ENCODE results near the gene RAD51B. TPM values are rescaled to one million over a fixed set of nuclear protein-coding genes. Genes with fewer than 3 reads are reported as not detected.

The RAD51B gene
- total RNA-seq, 1 experiment from 2014 or later = 14.2 TPM

- TF ChIP-seq E2F1 (CRISPR knock-in tag; IDR thresholded peaks at IDR 0.05) = no peak
- no peak for TF ChIP-seq ZNF396 (CRISPR knock-in tag; IDR thresholded peaks at IDR 0.05; ENCODE audit: borderline replicate concordance)
- no peak for TF ChIP-seq AFF4 (CRISPR knock-in tag; IDR thresholded peaks at IDR 0.05; ENCODE audit: borderline replicate concordance)
- no peak for TF ChIP-seq TEAD1 (CRISPR knock-in tag; IDR thresholded peaks at IDR 0.05)
- TF ChIP-seq NR2C2 (CRISPR knock-in tag; IDR thresholded peaks at IDR 0.05) = no peak
- TF ChIP-seq ETV6 (CRISPR knock-in tag; IDR thresholded peaks at IDR 0.05) = no peak
Observed at GRCh38 chr14:68263563-68264259, 444.1 kb downstream of the RAD51B start (continued).

- no peak for ATAC-seq
- H3K4me1 Mint-ChIP-seq = peaks cover 69% of the 10 kb centered on the region
- ChIA-PET POLR2A (no interaction called here), CTCF (interaction anchor here (0.6 to 1.1 kb wide), 2 partner anchors 34 to 571 kb away, joined by 3 to 4 read pairs; no protein-coding TSS in a partner anchor)
- no peak for DNase-seq (ENCODE audit: low spot score)
- no peak overlapping the region for H3K27ac Mint-ChIP-seq
- no peak for TF ChIP-seq ZNF396 (CRISPR knock-in tag; IDR thresholded peaks at IDR 0.05; ENCODE audit: borderline replicate concordance)
- TF ChIP-seq ETV6 (CRISPR knock-in tag; IDR thresholded peaks at IDR 0.05) = no peak
- TF ChIP-seq CTCF (IDR thresholded peaks at IDR 0.05) = no peak
- no peak for TF ChIP-seq ZNF317 (CRISPR knock-in tag; IDR thresholded peaks at IDR 0.05; ENCODE audit: borderline replicate concordance, low read depth)
- no peak for TF ChIP-seq EMX1 (CRISPR knock-in tag; IDR thresholded peaks at IDR 0.05)
- no peak for TF ChIP-seq NFYB (CRISPR knock-in tag; conservative IDR thresholded peaks at IDR 0.05; ENCODE audit: low read depth)
- TF ChIP-seq TP53 (CRISPR knock-in tag; IDR thresholded peaks at IDR 0.05) = no peak
- TF ChIP-seq ZNF263 (CRISPR knock-in tag; IDR thresholded peaks at IDR 0.05; ENCODE audit: low read depth) = no peak
- TF ChIP-seq CREM (CRISPR knock-in tag; IDR thresholded peaks at IDR 0.05) = no peak
- TF ChIP-seq IRF2 (CRISPR knock-in tag; IDR thresholded peaks at IDR 0.05; ENCODE audit: borderline replicate concordance, low read depth) = no peak
- TF ChIP-seq ZNF512 (CRISPR knock-in tag; IDR thresholded peaks at IDR 0.05; ENCODE audit: borderline replicate concordance) = no peak
- no peak for TF ChIP-seq ZNF232 (CRISPR knock-in tag; IDR thresholded peaks at IDR 0.05)
- no peak for TF ChIP-seq ZSCAN18 (CRISPR knock-in tag; IDR thresholded peaks at IDR 0.05)
- no peak for TF ChIP-seq FOXJ3 (CRISPR knock-in tag; IDR thresholded peaks at IDR 0.05; ENCODE audit: borderline replicate concordance)
- TF ChIP-seq TEAD4 (CRISPR knock-in tag; IDR thresholded peaks at IDR 0.05) = no peak
- no peaks in the 10 kb centered on the region for H3K36me3 Mint-ChIP-seq
- no peaks in the 10 kb centered on the region for H3K9me3 Mint-ChIP-seq
- H3K4me3 Mint-ChIP-seq = no peak overlapping the region
- no peaks in the 10 kb centered on the region for H3K27me3 Mint-ChIP-seq (ENCODE audit: low read depth)
Observed at GRCh38 chr14:68264260-68264569, 444.6 kb downstream of the RAD51B start.
